ENCODE results near the gene TAF1. TPM values are rescaled to one million over a fixed set of nuclear protein-coding genes. Genes with fewer than 3 reads are reported as not detected.
"Not testable (repeated sequence)": the region's sequence is repeated elsewhere in the genome, so short reads cannot be mapped to it uniquely, and the experiment has no call there.

TAF1 gene, protein sequence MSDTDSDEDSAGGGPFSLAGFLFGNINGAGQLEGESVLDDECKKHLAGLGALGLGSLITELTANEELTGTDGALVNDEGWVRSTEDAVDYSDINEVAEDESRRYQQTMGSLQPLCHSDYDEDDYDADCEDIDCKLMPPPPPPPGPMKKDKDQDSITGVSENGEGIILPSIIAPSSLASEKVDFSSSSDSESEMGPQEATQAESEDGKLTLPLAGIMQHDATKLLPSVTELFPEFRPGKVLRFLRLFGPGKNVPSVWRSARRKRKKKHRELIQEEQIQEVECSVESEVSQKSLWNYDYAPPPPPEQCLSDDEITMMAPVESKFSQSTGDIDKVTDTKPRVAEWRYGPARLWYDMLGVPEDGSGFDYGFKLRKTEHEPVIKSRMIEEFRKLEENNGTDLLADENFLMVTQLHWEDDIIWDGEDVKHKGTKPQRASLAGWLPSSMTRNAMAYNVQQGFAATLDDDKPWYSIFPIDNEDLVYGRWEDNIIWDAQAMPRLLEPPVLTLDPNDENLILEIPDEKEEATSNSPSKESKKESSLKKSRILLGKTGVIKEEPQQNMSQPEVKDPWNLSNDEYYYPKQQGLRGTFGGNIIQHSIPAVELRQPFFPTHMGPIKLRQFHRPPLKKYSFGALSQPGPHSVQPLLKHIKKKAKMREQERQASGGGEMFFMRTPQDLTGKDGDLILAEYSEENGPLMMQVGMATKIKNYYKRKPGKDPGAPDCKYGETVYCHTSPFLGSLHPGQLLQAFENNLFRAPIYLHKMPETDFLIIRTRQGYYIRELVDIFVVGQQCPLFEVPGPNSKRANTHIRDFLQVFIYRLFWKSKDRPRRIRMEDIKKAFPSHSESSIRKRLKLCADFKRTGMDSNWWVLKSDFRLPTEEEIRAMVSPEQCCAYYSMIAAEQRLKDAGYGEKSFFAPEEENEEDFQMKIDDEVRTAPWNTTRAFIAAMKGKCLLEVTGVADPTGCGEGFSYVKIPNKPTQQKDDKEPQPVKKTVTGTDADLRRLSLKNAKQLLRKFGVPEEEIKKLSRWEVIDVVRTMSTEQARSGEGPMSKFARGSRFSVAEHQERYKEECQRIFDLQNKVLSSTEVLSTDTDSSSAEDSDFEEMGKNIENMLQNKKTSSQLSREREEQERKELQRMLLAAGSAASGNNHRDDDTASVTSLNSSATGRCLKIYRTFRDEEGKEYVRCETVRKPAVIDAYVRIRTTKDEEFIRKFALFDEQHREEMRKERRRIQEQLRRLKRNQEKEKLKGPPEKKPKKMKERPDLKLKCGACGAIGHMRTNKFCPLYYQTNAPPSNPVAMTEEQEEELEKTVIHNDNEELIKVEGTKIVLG (N-terminal part only)
- 10 to 100 TPM; 22.3 to 25.6 (median 24.4) TPM for total RNA-seq
- 10 to 100 TPM in 1 of 3 donors, 1 to 10 TPM in 2; 5.5 to 10.6 (median 6.4) TPM for polyA plus RNA-seq
- long read RNA-seq, donor 1, full-length matches to known transcripts, result 1 of 4 reads
- long read RNA-seq, donor 1, partial matches to known transcripts, result 2 of 4 reads
- long read RNA-seq, donor 1, other reads (novel, unspliced or antisense), result 1 of 4 reads
- long read RNA-seq, donor 2, partial matches to known transcripts, result 6 of 11 reads
- long read RNA-seq, donor 2, other reads (novel, unspliced or antisense), result 5 of 11 reads

DNA sequence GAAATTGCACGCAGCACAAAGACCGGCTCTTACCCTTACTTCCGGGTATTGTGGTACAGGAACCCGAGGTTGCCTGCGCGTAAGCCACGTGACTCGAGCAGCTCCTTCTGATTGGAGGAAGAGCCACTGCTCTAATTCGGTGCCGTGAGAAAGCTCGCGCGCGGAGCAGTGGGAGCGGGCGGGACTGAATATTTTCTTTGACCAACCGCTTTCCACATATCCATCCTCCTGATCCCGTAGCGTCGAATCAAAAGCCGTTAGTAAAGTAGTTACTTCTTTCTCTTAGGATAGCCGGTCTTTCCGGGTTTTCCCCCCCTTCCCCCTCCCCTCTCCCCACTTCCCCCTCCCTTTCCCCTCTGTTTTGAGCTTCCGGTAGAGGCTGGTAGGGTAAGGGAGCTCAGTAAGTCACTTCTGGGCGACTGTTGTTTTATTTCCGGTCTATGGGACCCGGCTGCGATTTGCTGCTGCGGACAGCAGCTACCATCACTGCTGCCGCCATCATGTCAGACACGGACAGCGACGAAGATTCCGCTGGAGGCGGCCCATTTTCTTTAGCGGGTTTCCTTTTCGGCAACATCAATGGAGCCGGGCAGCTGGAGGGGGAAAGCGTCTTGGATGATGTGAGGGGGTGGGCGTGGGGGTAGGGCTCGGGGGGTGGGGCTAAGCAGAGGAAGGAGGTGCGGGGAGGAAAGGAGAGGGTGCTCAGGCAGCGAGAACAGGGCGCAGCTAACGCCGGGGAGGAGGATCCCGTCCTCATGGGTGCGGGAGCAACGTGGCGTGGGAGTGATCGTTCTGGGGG is at the start of gene TAF1:
TAF1 (plus strand) TSS at position 483 of the 799 bp plus-strand sequence; CDS start at position 501, 18 bp downstream.
- H3K27ac ChIP-seq, result peak within 1 kb of the TSS; percentile 92
- intact Hi-C loops (cut with DNase I), result loop anchor here in 1 of 2 donors (10.0 kb wide), 2 partner anchors 61 to 181 kb away; partner anchors contain the start of gene ITGB1BP2
- H3K27me3 ChIP-seq (ENCODE audit: insufficient read depth in 3 of 3, low read length in 2 of 3), result no peaks in the 10 kb centered on the region
- TF ChIP-seq, protein P1, sequence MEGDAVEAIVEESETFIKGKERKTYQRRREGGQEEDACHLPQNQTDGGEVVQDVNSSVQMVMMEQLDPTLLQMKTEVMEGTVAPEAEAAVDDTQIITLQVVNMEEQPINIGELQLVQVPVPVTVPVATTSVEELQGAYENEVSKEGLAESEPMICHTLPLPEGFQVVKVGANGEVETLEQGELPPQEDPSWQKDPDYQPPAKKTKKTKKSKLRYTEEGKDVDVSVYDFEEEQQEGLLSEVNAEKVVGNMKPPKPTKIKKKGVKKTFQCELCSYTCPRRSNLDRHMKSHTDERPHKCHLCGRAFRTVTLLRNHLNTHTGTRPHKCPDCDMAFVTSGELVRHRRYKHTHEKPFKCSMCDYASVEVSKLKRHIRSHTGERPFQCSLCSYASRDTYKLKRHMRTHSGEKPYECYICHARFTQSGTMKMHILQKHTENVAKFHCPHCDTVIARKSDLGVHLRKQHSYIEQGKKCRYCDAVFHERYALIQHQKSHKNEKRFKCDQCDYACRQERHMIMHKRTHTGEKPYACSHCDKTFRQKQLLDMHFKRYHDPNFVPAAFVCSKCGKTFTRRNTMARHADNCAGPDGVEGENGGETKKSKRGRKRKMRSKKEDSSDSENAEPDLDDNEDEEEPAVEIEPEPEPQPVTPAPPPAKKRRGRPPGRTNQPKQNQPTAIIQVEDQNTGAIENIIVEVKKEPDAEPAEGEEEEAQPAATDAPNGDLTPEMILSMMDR (IDR thresholded peaks at IDR 0.05), result no peak
- DNase-seq (peak; percentile 92 to 96), ATAC-seq (peak; percentile 92 to 95 (median 94))
- no peaks in the 10 kb centered on the region for H3K9me3 ChIP-seq
- H3K4me1 ChIP-seq, result peaks cover 8% of the 10 kb centered on the region
- H3K4me3 ChIP-seq, result peak within 1 kb of the TSS; percentile 81
- peaks cover 0 to 25% of the 10 kb centered on the region in 2 donors for H3K36me3 ChIP-seq (ENCODE audit: insufficient read depth in 1 of 2, low read depth in 1 of 2)
- WGBS, 3 donors, result 0 to 24% (median 0%) methylated on average over 39 to 51 of the region's 51 CpGs

DNA sequence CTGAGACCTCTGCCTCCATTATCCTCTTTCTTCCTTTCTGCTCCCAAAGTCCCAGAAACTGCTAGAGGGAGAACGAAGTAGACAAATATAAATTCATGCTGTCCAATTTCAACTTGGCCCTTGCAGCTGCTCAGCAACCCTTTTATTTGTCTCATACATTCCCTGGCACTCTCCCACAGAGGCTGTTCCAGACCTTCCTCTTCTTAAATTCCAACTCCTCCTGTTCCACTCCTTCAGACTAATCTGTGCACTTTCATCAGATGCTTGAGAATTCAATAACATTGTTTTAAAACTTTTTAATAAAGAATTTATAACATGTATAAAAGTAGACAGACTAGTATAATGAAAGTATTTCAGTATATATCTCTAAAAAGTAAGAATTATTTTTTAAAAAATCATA is 49.2 kb upstream of the TAF1 start:
- ATAC-seq, result peak in 1 of 4 donors; percentile 37
- H3K4me3 ChIP-seq; H3K4me1 ChIP-seq; DNase-seq; intact Hi-C loops (cut with DNase I); H3K27me3 ChIP-seq (ENCODE audit: insufficient read depth in 3 of 3, low read length in 2 of 3); H3K36me3 ChIP-seq (ENCODE audit: insufficient read depth in 1 of 2, low read depth in 1 of 2); H3K9me3 ChIP-seq; H3K27ac ChIP-seq: not testable (repeated sequence)
- WGBS, 3 donors, result no CpG with 5 or more reads among the region's 1 CpG

DNA sequence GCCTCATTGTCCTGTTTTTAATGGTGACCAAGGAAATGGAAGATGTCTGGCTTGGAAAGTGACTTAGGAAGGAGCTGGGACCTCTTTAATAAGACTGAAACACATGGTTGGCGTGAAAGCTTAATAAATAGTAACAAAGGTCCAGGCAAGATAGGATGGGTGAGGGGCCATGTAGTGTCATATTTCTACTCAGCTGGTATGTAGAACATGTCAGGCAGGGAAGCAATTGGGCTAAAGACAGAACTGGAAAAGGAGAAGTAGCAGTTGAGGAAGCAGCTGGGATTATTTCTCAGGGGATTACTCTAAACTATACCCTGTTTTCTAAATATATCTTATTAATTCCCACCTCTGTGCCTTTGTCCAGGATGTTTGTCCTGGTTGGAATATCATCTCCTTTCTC is 46.0 kb upstream of the TAF1 start:
- Histone ChIP-seq H3K9me3 (no peaks in the 10 kb centered on the region), H3K27ac (no peak overlapping the region), H3K27me3 (ENCODE audit: insufficient read depth in 3 of 3, low read length in 2 of 3) (no peaks in the 10 kb centered on the region), H3K4me1 (no peaks in the 10 kb centered on the region), H3K36me3 (ENCODE audit: insufficient read depth in 1 of 2, low read depth in 1 of 2) (no peaks in the 10 kb centered on the region), H3K4me3 (no peak overlapping the region)
- intact Hi-C loops (cut with DNase I), result no loop called here
- DNase-seq, result no peak
- 72 to 93% (median 78%) methylated on average over 1 of the region's 1 CpG for WGBS, 3 donors
- TF ChIP-seq, protein P1 (IDR thresholded peaks at IDR 0.05), result no peak
- no peak for ATAC-seq

DNA sequence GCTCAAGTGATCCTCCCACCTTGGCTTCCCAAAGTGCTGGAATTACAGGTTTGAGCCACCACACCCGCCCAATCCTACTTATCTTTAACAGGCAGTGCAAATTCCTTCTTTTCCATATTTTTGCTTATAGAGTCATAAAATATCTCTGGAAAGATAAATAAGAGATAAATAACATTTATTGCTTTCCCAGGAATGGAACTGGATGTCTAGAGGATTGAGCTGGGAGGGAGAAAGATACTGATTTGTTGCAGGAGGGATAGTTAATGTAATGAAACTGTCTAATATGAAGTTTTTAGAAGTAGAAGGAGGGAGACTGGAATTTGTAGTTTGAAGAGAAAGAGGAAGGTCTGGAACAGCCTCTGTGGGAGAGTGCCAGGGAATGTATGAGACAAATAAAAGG is 44.4 kb upstream of the TAF1 start:
- no peaks in the 10 kb centered on the region for H3K4me1 ChIP-seq
- no peaks in the 10 kb centered on the region for H3K27me3 ChIP-seq (ENCODE audit: insufficient read depth in 3 of 3, low read length in 2 of 3)
- H3K36me3 ChIP-seq (ENCODE audit: insufficient read depth in 1 of 2, low read depth in 1 of 2), result no peaks in the 10 kb centered on the region
- peaks cover 10% of the 10 kb centered on the region for H3K9me3 ChIP-seq
- intact Hi-C loops (cut with DNase I), result no loop called here
- H3K27ac ChIP-seq, result no peak overlapping the region
- no peak for DNase-seq
- H3K4me3 ChIP-seq, result no peak overlapping the region
- ATAC-seq, result no peak
- TF ChIP-seq, protein P1 (IDR thresholded peaks at IDR 0.05), result no peak
- WGBS, 3 donors, result 88 to 100% (median 89%) methylated on average over 1 of the region's 1 CpG

DNA sequence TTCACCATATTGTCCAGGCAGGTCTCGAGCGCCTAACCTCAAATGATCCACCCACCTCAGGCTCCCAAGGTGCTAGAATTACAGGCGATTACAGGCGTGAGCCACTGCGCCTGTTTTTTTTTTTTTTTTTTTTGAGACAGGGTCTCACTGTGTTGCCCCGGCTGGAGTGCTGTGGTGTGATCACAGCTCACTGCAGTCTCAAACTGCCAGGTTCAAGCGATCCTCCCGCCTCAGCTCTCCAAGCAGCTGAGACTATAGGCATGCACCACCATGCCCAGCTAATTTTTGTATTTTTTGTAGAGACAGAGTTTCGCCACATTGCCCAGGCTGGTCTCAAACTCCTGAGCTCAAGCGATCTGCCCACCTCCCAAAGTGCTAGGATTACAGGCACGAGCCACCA is 41.7 kb upstream of the TAF1 start:
- DNase-seq; intact Hi-C loops (cut with DNase I); H3K27ac ChIP-seq; ATAC-seq; H3K27me3 ChIP-seq (ENCODE audit: insufficient read depth in 3 of 3, low read length in 2 of 3); H3K4me1 ChIP-seq; H3K36me3 ChIP-seq (ENCODE audit: insufficient read depth in 1 of 2, low read depth in 1 of 2); H3K4me3 ChIP-seq: not testable (repeated sequence)
- 89 to 99% (median 96%) methylated on average over 10 to 11 of the region's 11 CpGs for WGBS, 3 donors
- H3K9me3 ChIP-seq, result peaks cover 14% of the 10 kb centered on the region
